ENCODE data around the gene MEIOSIN. TPM values are rescaled to one million over a fixed set of nuclear protein-coding genes. Genes with fewer than 3 reads are reported as not detected.

MEIOSIN gene
- total and polyA plus RNA-seq, 9 of the 15 experiments (the other 6 are each of a cell fraction or from before 2014, with no cell fraction given): 0.06 to 2.0 (median 0.76) TPM

GRCh38 chr19:45779231-45780145 lies 46.2 kb downstream of the MEIOSIN start (continued):
- peak; percentile 58 for TF ChIP-seq SOX6 (IDR thresholded peaks at IDR 0.05)
- TF ChIP-seq ZNF551 (CRISPR knock-in tag; IDR thresholded peaks at IDR 0.05): no peak
- no peak for TF ChIP-seq ZNF79 (CRISPR knock-in tag; IDR thresholded peaks at IDR 0.05; ENCODE audit: low read depth)
- TF ChIP-seq NFYB (IDR thresholded peaks at IDR 0.05; ENCODE audit: extremely low read depth, insufficient read length): peak; percentile 25
- TF ChIP-seq, protein P1, sequence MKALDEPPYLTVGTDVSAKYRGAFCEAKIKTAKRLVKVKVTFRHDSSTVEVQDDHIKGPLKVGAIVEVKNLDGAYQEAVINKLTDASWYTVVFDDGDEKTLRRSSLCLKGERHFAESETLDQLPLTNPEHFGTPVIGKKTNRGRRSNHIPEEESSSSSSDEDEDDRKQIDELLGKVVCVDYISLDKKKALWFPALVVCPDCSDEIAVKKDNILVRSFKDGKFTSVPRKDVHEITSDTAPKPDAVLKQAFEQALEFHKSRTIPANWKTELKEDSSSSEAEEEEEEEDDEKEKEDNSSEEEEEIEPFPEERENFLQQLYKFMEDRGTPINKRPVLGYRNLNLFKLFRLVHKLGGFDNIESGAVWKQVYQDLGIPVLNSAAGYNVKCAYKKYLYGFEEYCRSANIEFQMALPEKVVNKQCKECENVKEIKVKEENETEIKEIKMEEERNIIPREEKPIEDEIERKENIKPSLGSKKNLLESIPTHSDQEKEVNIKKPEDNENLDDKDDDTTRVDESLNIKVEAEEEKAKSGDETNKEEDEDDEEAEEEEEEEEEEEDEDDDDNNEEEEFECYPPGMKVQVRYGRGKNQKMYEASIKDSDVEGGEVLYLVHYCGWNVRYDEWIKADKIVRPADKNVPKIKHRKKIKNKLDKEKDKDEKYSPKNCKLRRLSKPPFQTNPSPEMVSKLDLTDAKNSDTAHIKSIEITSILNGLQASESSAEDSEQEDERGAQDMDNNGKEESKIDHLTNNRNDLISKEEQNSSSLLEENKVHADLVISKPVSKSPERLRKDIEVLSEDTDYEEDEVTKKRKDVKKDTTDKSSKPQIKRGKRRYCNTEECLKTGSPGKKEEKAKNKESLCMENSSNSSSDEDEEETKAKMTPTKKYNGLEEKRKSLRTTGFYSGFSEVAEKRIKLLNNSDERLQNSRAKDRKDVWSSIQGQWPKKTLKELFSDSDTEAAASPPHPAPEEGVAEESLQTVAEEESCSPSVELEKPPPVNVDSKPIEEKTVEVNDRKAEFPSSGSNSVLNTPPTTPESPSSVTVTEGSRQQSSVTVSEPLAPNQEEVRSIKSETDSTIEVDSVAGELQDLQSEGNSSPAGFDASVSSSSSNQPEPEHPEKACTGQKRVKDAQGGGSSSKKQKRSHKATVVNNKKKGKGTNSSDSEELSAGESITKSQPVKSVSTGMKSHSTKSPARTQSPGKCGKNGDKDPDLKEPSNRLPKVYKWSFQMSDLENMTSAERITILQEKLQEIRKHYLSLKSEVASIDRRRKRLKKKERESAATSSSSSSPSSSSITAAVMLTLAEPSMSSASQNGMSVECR (CRISPR knock-in tag; IDR thresholded peaks at IDR 0.05): no peak
- TF ChIP-seq MTA2 (IDR thresholded peaks at IDR 0.05; ENCODE audit: low read depth): 0 out of 2 replicates have a peak, but pooled peaks have one; percentile 28
- TF ChIP-seq ZBTB8A (IDR thresholded peaks at IDR 0.05; ENCODE audit: partially characterized antibody): no peak
- TF ChIP-seq CAMTA2 (CRISPR knock-in tag; conservative IDR thresholded peaks at IDR 0.05): no peak
- TF ChIP-seq, protein P2, sequence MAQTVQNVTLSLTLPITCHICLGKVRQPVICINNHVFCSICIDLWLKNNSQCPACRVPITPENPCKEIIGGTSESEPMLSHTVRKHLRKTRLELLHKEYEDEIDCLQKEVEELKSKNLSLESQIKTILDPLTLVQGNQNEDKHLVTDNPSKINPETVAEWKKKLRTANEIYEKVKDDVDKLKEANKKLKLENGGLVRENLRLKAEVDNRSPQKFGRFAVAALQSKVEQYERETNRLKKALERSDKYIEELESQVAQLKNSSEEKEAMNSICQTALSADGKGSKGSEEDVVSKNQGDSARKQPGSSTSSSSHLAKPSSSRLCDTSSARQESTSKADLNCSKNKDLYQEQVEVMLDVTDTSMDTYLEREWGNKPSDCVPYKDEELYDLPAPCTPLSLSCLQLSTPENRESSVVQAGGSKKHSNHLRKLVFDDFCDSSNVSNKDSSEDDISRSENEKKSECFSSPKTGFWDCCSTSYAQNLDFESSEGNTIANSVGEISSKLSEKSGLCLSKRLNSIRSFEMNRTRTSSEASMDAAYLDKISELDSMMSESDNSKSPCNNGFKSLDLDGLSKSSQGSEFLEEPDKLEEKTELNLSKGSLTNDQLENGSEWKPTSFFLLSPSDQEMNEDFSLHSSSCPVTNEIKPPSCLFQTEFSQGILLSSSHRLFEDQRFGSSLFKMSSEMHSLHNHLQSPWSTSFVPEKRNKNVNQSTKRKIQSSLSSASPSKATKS (CRISPR knock-in tag; IDR thresholded peaks at IDR 0.05): no peak
- no peak for TF ChIP-seq TEAD2 (tag; IDR thresholded peaks at IDR 0.05)
- no peak for TF ChIP-seq MLX (CRISPR knock-in tag; conservative IDR thresholded peaks at IDR 0.05)
- no peak for TF ChIP-seq NCOA4 (IDR thresholded peaks at IDR 0.05; ENCODE audit: partially characterized antibody)
- no peak for TF ChIP-seq EGR1 (conservative IDR thresholded peaks at IDR 0.05)
- TF ChIP-seq ZZZ3 (IDR thresholded peaks at IDR 0.05): no peak
- TF ChIP-seq NEUROD1 (IDR thresholded peaks at IDR 0.05; ENCODE audit: borderline replicate concordance, low read depth, low read length, partially characterized antibody): no peak
- TF ChIP-seq ZNF311 (CRISPR knock-in tag; IDR thresholded peaks at IDR 0.05): no peak
- TF ChIP-seq ZNF253 (CRISPR knock-in tag; conservative IDR thresholded peaks at IDR 0.05): no peak
- TF ChIP-seq GABPB1 (CRISPR knock-in tag; IDR thresholded peaks at IDR 0.05): no peak
